GM12878 (cell line): Measurements from ENCODE around the gene CNTN4. TPM values are rescaled to one million over a fixed set of nuclear protein-coding genes. Genes with fewer than 3 reads are reported as not detected.

Experiments
- ATAC-seq: fragments of 200-7000 bp; cut with Tn5 transposase; 3 replicates; pipeline ENCODE4 v1.9.1; 2020; ENCODE audit warnings: mild to moderate bottlenecking, moderate library complexity
- BruUV-seq: library from RNA; stranded (reverse); fragments of 400-500 nt; replicated peaks from 2 replicates; lab custom pipeline; 2021; lab: Mats Ljungman, UMichigan
- CTCF ChIA-PET: fragments of 300-600 bp; sonication (Branson Sonifier 250); formaldehyde crosslinking; extraction: SDS; loops from one replicate; lab custom pipeline; 2021; ENCODE audit warnings: inconsistent platforms; lab: Yijun Ruan, JAX
- POLR2A ChIA-PET: fragments of 350-600 bp; formaldehyde crosslinking; extraction: SDS; loops from one replicate; lab custom pipeline; 2021; ENCODE audit warnings: inconsistent platforms; lab: Charles Lee
- RAD21 ChIA-PET: fragments of 300-600 bp; sonication (Branson Sonifier 250); formaldehyde crosslinking; loops from one replicate; lab custom pipeline; 2023; ENCODE audit warnings: antibody characterized with exemption; ENCODE audit not compliant: unreplicated experiment; lab: Charles Lee
- SMC1A ChIA-PET: fragments of 300-600 bp; sonication (Branson Sonifier 250); formaldehyde crosslinking; loops from one replicate; lab custom pipeline; 2023; ENCODE audit not compliant: unreplicated experiment, uncharacterized antibody; lab: Charles Lee
- DNase-seq: peaks from one replicate; pipeline ENCODE4 v3.0.0-alpha.2; 2011; ENCODE audit warnings: low read depth, low spot score
- FAIRE-seq: peaks from 3 replicates; lab custom pipeline; 2011; peaks lifted over from hg19 to GRCh38; lab: Jason Lieb, UNC
- H2AFZ ChIP-seq: 2 replicates; pipeline ENCODE4 v1.6.0; 2011; ENCODE audit warnings: low read depth, low read length, control low read depth; ENCODE audit not compliant: control insufficient read depth
- H3K27ac ChIP-seq: 2 replicates; pipeline ENCODE4 v1.5.1; 2011; ENCODE audit warnings: control low read depth; ENCODE audit not compliant: control insufficient read depth, insufficient read depth
- H3K27me3 ChIP-seq, 2 experiments: replicated peaks in 1 of 2; 2 replicates each; pipeline versions ENCODE4 v1.6.0 to v1.6.1; 2011; ENCODE audit warnings: low read length in 1 of 2; ENCODE audit not compliant: control insufficient read depth in 2 of 2, insufficient read depth in 2 of 2
- H3K36me3 ChIP-seq, 2 experiments: 2 replicates each; pipeline ENCODE4 v1.5.1; 2011; ENCODE audit warnings: low read length in 1 of 2; ENCODE audit not compliant: control insufficient read depth in 2 of 2, insufficient read depth in 2 of 2
- H3K4me1 ChIP-seq: 2 replicates; pipeline ENCODE4 v1.6.1; 2011; ENCODE audit warnings: mild to moderate bottlenecking, low read length, moderate library complexity, mixed read lengths; ENCODE audit not compliant: control insufficient read depth, insufficient read depth
- H3K4me2 ChIP-seq: 2 replicates; pipeline ENCODE4 v1.6.0; 2011; ENCODE audit warnings: control low read depth; ENCODE audit not compliant: control insufficient read depth, insufficient read depth
- H3K4me3 ChIP-seq: fragments of 200-600 bp; sonication (generic); 2 replicates; pipeline ENCODE4 v1.5.1; 2016
- H3K79me2 ChIP-seq: 2 replicates; pipeline ENCODE4 v1.6.0; 2011; ENCODE audit warnings: low read length; ENCODE audit not compliant: control insufficient read depth, insufficient read depth
- H3K9ac ChIP-seq: 2 replicates; pipeline ENCODE4 v1.8.0; 2011; ENCODE audit warnings: low read length, control low read depth, mixed read lengths; ENCODE audit not compliant: control insufficient read depth, insufficient read depth
- H3K9me3 ChIP-seq: replicated peaks from 3 replicates; pipeline ENCODE4 v1.5.1; 2011; ENCODE audit warnings: mild to moderate bottlenecking, low read length; ENCODE audit not compliant: control insufficient read depth, insufficient read depth
- H4K20me1 ChIP-seq: 2 replicates; pipeline ENCODE4 v1.6.0; 2011; ENCODE audit not compliant: control insufficient read depth, insufficient read depth
- CBFB ChIP-seq: IDR thresholded peaks from 2 replicates; pipeline ENCODE4 v1.6.1; 2016; ENCODE audit warnings: antibody characterized with exemption, low read depth
- CHD1 ChIP-seq: IDR thresholded peaks from 2 replicates; pipeline ENCODE4 v1.6.1; 2012; ENCODE audit warnings: low read depth, low read length, improper control_type of control experiment
- DPF2 ChIP-seq: fragments of 450-650 bp; IDR thresholded peaks from 2 replicates; pipeline ENCODE4 v1.6.1; 2017; ENCODE audit warnings: mild to moderate bottlenecking
- PKNOX1 ChIP-seq: fragments of 450-650 bp; IDR thresholded peaks from 2 replicates; pipeline ENCODE4 v1.6.1; 2016; ENCODE audit warnings: mild to moderate bottlenecking
- WGBS: methylation state at CpG from one replicate; pipeline ENCODE4 v1.1.6; 2016; ENCODE audit warnings: low lambda C conversion rate; ENCODE audit not compliant: insufficient replicate concordance, insufficient coverage; ENCODE audit errors: missing lambda C conversion rate; 5-methylcytosine and 5-hydroxymethylcytosine counted together
- in situ Hi-C: fragments of 300-500 bp; cut with MboI; formaldehyde crosslinking; loops from 9 replicates; pipeline ENCODE4 v1.14.3; 2018; ENCODE audit warnings: mixed read lengths
- intact Hi-C: fragments of 100-400 bp; cut with micrococcal nuclease; formaldehyde crosslinking; loops from one replicate; pipeline ENCODE4 v1.14.2; 2022; ENCODE audit not compliant: unreplicated experiment
- polyA plus RNA-seq, 11 experiments: library from polyadenylated mRNA; depleted of rRNA in 4 of 11; unstranded in 6 of 11; stranded (reverse) in 5 of 11; fragments of >200 nt; fragmentation: Nextera tagmentation in 4 of 11; fragmentation: Illumina TruSeq in 1 of 11; extraction: Ambion mirVana in 4 of 11; extraction: Trizol in 1 of 11; gene quantifications; 1 replicate in 1 of 11; 2 replicates in 10 of 11; pipeline versions ENCODE4 v1.2.1 to v1.2.3, GENCODE V29; 2011 to 2016; ENCODE audit warnings: inconsistent platforms in 2 of 11, missing spikeins in 2 of 11, low read depth in 1 of 11
- total RNA-seq, 4 experiments: library from RNA; depleted of rRNA in 3 of 4; stranded (reverse); fragments of >200 nt in 3 of 4; fragmentation: Illumina TruSeq in 1 of 4; extraction: Trizol in 1 of 4; gene quantifications; 2 replicates each; pipeline versions ENCODE4 v1.2.1 to v1.2.3, GENCODE V29; 2013 to 2021

The CNTN4 gene
- total and polyA plus RNA-seq, 10 of the 15 experiments (the other 5 are each of a cell fraction or from before 2014, with no cell fraction given): 0.05 to 0.43 (median 0.15) TPM; not detected in 1

- no peak overlapping the region for H3K27ac ChIP-seq
- intact Hi-C loops: no loop called here
- no peak overlapping the region for H3K4me2 ChIP-seq
- SMC1A ChIA-PET: no interaction called here
- TF ChIP-seq CHD1 (no peak), DPF2 (no peak), CBFB (no peak)
- TF ChIP-seq, all 136 proteins: peak for 0
- WGBS: 34% methylated on average over 8 of the region's 8 CpGs
- no peaks in the 10 kb centered on the region for H3K79me2 ChIP-seq
- RAD21 ChIA-PET: no interaction called here
- BruUV-seq: no TSS peak
- H3K4me1 ChIP-seq: no peaks in the 10 kb centered on the region
- no peak for FAIRE-seq
- no peaks in the 10 kb centered on the region for H4K20me1 ChIP-seq
- CTCF ChIA-PET: no interaction called here
- no peak overlapping the region for H3K4me3 ChIP-seq
- H3K9me3 ChIP-seq: no peaks in the 10 kb centered on the region
- DNase-seq: no peak
- in situ Hi-C loops: no loop called here
- H3K27me3 ChIP-seq: no peaks in the 10 kb centered on the region; a peak in 1 of 4 replicates
- ATAC-seq: no peak
- H3K9ac ChIP-seq: no peak overlapping the region
- POLR2A ChIA-PET: no interaction called here
- H3K36me3 ChIP-seq: no peaks in the 10 kb centered on the region
- no peak overlapping the region for H2AFZ ChIP-seq
These were observed 725.0 kb downstream of the CNTN4 start for GRCh38 chr3:2823437-2824211.

GRCh38 chr3:2826036-2826435 lies 727.4 kb downstream of the CNTN4 start:
- no peak for ATAC-seq
- ChIA-PET SMC1A (no interaction called here), POLR2A (no interaction called here)

More at GRCh38 chr3:2826036-2826435, 727.4 kb downstream of the CNTN4 start:
- TF ChIP-seq CHD1: no peak
- no peak for TF ChIP-seq PKNOX1
- FAIRE-seq (no peak), DNase-seq (no peak)
- Histone ChIP-seq H3K27ac (no peak overlapping the region), H3K4me3 (no peak overlapping the region), H3K27me3 (no peaks in the 10 kb centered on the region; a peak in 2 of 4 replicates), H2AFZ (no peak overlapping the region), H3K9me3 (no peaks in the 10 kb centered on the region; the same call in 2 of the 3 replicates), H3K79me2 (no peaks in the 10 kb centered on the region), H3K4me2 (no peak overlapping the region), H3K4me1 (no peaks in the 10 kb centered on the region), H3K36me3 (no peaks in the 10 kb centered on the region), H3K9ac (no peak overlapping the region), H4K20me1 (no peaks in the 10 kb centered on the region)
- RAD21 ChIA-PET: no interaction called here
- BruUV-seq: no TSS peak
- intact Hi-C loops: no loop called here
- in situ Hi-C loops: no loop called here
- WGBS: 11% methylated on average over 4 of the region's 4 CpGs
- CTCF ChIA-PET: no interaction called here
